Activated CD4-positive, alpha-beta T cell treated with anti-CD3 and anti-CD28 coated beads for 24 hours (primary cell): ENCODE data around the gene EDN1.

Experiments
- DNase-seq, 2 donors: peaks; one replicate each; pipeline ENCODE4 v3.0.0-alpha.2; 2020; ENCODE audit warnings: low read depth in 2 of 2

Gene EDN1

GRCh38 chr6:12344961-12345693 is 55.0 kb downstream of the EDN1 start:
- DNase-seq: no peak

- DNase-seq: no peak
Measured at GRCh38 chr6:12345694-12346058, 55.5 kb downstream of the EDN1 start.
